A204.1 (cell line): ENCODE results near the gene CTNNBL1.

Source experiments
- FAIRE-seq: peaks from 2 replicates; lab custom pipeline; 2012; peaks lifted over from hg19 to GRCh38; lab: Jason Lieb, UNC

CTNNBL1 gene

DNA sequence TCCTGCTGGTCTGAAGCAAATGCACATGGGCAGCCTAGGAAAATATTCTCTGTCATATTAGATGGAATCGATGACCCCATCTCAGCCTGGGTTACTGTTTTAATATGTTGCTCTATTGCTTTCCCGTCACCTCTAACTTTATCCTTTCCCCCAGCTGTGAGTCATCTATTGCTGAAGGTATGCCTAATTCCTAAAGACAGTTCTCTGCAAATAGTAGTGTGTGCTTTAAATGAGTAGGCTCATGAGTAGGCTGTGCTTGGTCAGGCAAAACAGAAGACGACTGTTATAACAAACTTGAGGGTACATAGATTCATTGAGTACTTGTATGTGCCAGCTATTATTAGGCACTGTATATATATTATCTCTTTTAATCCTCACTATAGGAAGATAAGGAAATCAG, 47.2 kb downstream of the CTNNBL1 start:
- FAIRE-seq: no peak

DNA sequence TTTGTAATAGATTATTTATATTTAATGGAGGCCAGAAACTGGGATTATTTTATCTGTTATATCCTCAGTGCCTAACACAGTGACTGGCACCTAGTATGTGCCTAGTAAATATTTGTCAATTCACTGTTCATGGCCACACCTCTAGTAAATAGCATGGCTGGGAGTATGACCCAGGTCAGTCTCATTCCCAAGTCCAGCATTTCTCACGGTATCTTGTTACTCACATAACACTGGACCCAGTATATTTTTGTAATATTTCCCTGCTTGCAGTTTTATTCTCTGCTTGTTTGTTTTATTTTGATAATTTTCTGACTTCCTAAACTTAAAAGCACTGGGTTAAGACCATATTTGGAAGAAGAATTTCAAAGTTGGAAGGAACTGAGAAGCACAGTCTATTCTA, 47.7 kb downstream of the CTNNBL1 start:
- FAIRE-seq: no peak

DNA sequence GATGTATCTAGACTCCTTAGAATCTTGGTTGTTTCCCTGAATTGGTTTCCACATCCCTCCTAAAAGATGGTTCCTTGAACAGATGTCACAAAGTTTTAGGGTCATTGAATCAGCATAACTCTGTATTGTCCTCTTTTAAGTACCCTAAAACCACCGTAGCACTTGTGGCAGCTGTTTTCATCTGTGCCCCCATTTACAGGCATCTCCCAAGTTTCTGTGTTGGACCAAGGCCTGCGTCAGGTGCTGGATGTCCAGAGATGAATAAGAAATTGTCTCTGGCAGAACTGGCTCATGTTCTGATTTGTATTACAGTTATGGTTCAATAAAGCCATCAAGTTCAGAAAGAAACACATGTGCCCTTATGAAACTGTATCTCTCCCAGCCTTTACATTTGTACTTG, 48.3 kb downstream of the CTNNBL1 start:
- FAIRE-seq: no peak

DNA sequence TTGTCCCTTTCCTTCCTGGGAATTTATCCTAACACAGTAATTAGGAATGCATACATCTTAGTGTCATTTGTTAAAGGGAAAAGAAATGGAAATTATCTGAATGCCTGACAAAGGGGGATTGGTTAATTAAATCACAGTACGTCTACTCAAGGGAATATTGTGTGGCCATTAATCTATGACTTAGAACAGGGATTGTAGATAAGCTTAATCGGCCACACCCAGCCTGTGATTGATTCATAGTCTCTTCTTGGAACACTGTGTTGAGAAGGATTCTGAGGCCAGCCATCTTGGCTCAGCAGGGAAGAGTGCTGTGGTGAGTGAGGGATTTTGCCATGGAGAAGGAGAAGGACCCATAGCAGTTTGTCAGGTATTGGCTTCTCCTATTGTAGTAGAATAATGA, 50.5 kb downstream of the CTNNBL1 start:
- FAIRE-seq: no peak

DNA sequence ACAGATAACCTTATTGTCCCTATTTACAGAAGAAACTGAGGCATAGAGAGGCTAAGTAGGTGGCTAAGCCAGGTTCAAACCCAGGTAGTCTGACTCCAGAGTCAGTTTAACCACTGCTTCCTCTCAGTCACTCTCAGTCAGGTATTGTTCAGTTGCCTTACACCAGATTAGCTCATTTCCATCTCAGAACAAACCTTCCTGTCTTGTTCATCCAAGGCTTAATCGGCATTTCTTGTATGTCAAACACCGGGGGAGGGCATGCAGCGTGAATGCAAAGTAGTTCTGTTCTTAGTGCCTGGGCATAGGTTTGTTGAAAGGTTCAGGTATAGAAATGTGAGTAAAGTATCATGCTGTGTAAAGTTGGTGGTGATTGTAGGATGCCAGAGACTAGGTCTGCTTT, 51.7 kb downstream of the CTNNBL1 start:
- no peak for FAIRE-seq

DNA sequence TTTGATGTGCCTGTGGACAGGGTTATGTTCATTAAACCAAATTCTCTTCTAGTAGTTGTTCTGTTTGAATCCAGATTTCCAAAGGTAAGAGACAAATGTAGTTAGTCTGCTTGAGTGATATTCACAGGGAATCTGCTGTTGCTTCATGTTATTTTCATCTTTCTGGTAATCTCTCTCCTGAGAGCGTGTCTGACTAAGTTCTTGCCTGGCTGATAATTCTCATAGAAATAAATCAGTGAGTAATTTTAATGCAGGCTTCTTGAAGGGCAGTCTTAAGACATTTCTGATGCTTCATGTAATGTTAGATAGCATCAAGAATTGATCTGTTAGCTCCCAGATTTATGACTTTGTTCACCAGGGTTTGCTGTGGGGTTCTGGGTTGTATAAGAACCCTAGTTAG, 54.2 kb downstream of the CTNNBL1 start:
- no peak for FAIRE-seq

DNA sequence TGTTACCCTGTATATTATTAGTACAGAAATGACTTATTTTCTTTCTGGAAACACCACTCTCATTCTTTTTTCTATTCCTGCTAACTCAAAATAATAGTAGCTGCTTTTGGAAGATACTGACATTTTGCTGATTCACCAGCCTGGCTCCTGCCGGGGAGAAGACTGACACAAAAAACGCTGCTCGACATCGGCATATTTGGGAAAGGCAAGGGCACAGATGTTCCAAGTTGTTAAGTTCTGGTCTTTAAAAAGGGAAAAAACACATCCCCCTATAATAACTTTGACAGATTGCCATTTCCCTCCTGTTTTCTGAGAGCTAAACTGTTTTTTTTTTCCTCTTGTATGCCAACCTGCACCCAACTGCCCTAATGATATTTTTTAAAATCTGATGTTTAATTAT, 55.4 kb downstream of the CTNNBL1 start:
- no peak for FAIRE-seq

GRCh38 chr20:37749620-37750403, 56.0 kb downstream of the CTNNBL1 start:
- FAIRE-seq: no peak

DNA sequence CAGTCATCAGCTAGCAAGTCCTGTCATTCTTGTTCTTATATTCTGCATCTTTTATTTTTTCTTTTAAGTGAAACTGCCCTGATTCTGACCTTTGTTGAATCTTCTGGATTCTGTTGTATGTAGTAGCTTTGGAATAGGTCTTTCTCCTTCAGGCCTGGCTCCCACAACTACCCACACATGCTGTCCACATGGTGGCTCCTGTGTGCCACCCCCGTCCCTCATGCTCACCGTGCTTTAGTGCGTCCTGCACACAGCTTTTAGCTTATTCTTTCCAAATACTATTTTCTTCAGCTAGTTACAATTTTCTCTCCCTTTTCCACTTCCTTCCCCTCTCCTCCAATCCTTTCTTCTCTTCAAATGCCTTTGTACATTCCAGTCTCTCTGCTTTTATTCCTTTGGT, 61.8 kb downstream of the CTNNBL1 start:
- FAIRE-seq: no peak

- no peak for FAIRE-seq
These were observed 62.4 kb downstream of the CTNNBL1 start for GRCh38 chr20:37756234-37756633.

GRCh38 chr20:37757550-37757949, 63.7 kb downstream of the CTNNBL1 start:
- FAIRE-seq: no peak

GRCh38 chr20:37758332-37758731, 64.5 kb downstream of the CTNNBL1 start:
- FAIRE-seq: no peak

DNA sequence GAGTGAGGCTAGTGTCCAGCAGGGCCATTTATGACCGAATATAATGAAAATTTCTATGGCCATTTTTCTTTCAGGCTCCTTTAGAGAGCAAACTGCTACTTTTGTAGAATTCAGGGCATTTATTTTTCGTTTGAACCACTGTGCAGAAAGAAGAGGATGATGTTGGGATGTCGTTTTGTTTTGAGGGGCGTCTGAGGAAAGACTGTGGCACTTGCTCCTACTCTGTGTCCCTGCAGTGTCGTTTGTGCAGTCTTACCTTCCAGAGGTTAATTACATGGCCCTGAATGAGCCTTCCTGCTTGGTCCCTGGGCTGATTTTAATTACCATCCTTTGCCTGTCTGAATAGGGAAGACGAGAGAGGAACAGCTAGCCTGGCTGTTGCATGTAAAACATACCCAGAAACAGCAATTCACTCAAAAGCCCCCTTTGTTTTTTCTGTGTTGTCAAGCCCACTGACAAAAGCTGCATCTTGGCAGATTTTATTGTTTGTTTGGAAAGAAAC, 65.3 kb downstream of the CTNNBL1 start:
- FAIRE-seq: no peak

DNA sequence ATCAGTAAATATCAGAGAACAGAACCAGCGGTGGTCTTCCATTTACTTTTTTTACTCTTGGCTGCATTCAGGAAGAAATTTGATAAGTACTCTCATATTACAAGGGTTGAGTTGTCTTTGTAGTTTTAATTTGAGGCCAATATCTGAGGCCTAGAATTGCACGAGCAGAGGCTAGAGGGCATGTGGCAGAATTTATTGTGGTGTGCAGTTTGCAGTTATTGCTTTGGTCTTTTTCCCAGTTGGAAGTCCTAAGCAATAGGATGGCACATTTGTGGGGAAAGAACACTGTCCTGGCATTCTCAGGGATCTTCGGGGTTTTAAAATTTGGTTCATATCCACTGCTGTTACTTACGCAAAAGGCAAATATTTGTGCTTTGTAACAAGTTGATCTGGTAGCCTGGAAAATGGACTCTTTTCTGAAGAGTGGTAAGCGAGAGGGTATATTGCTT, 66.0 kb downstream of the CTNNBL1 start:
- FAIRE-seq: no peak

DNA sequence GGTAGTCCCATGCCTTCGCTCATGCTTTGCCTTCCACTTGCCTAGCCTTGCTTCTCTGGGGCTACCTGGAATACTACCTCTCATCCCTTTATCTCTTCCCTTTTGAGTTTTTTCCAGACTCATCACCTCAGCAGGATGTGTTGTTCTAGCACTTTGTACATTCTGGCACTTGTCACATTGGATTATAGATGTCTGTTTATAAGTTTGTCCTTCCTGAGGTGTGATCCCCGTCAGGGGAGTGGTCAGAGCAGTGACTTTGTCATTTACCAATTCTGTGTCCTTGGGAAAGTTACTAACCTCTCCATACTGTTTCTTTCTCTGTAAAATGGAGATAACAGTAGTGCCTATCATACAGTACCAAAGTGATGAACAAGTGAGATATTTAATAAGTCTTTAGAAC, 66.5 kb downstream of the CTNNBL1 start:
- FAIRE-seq: no peak

DNA sequence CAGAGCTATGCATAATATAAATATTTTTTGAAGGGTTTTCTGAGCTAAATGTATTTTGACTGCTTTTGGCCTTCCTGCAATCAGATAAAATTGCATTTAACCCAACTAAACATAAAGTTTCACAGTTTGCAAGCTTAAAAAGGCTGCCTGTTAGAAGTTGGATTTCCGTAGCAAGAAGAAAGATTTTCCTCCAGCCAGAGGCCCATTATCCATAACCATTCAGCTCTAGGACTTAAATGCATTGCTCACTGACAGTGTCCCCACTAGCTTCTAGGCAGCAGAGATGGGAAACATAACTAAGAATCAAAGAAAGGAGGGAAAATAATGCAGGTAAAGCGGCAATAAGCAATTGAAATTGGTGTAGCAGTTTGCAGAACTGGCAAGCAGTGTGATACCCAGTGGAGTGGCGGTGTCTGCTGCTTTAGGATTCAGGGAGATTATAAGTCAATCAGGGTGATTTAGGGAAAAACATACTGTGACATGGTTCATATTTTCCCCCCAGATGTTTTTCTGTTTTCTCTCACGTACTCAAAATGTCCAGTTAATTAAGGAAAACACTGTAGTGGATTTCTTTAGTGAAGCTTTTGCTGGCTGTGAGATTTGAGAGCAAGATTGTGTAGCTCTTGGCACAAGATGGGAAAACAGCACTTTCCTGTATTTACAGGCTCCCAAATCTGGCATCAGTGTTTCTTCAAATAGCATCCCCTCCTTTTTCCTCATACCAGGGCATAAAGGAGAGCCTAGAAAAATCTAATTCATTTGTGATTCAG, 69.1 kb downstream of the CTNNBL1 start:
- FAIRE-seq: no peak

GRCh38 chr20:37764333-37764935, 70.6 kb downstream of the CTNNBL1 start:
- FAIRE-seq: no peak

- FAIRE-seq: no peak
These were observed 77.1 kb downstream of the CTNNBL1 start for GRCh38 chr20:37770908-37771307.

DNA sequence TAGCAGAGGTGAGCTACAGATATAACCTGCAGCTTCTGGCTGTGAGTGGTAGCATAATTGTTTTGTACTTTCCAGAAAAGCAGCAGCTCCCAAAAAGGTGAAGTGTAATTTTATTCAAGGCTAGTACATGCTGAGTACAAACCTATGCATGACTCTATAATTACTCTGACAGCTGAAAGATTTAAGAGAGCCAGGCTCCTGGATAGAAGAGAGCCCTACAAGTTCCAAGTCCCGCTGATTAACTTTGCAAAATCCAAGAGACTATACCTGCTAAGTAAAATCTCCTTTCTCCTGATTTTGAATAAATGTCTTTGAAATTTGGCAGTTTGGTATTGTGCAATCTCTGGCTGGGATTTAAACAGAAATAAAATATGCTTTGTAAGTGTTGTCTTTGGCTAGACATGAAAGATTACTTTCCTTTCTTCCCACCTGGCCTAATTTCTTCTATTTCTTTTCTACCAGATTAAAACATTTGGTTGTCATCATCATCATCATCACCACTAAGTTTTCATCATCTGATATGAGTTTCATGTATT, 79.5 kb downstream of the CTNNBL1 start:
- no peak for FAIRE-seq

GRCh38 chr20:37774156-37774555, 80.3 kb downstream of the CTNNBL1 start:
- no peak for FAIRE-seq

- FAIRE-seq: no peak
These were observed 81.4 kb downstream of the CTNNBL1 start for GRCh38 chr20:37775200-37775599.

- FAIRE-seq: no peak
These were observed 82.2 kb downstream of the CTNNBL1 start for GRCh38 chr20:37776049-37776448.

DNA sequence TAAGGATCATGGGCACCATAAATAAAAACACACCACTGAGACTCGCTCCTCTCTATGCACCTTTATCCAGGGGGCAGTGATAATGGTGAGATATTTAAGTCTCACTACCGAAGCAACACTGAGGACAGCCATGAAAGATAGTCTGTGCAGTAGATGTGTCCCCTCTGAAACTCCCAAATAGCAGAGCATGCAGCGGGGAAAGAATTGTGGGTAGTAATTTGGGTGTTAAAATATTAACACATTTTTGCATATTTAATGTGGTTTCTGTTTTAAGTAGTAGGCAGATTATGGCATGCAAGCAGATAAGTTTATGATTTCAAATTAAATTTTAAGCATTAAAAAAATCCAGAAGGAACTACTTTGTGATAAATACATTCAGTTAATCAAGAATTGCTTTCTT, 82.7 kb downstream of the CTNNBL1 start:
- FAIRE-seq: no peak
